GM19324 (cell line): ENCODE data around the gene COL7A1.

ENCODE experiments used
- ATAC-seq: cut with Tn5 transposase; IDR thresholded peaks from one replicate; pipeline ENCODE4 v1.9.1; 2021; ENCODE audit warnings: mild to moderate bottlenecking, moderate library complexity; ENCODE audit not compliant: unreplicated experiment, low FRiP score

COL7A1 gene

DNA sequence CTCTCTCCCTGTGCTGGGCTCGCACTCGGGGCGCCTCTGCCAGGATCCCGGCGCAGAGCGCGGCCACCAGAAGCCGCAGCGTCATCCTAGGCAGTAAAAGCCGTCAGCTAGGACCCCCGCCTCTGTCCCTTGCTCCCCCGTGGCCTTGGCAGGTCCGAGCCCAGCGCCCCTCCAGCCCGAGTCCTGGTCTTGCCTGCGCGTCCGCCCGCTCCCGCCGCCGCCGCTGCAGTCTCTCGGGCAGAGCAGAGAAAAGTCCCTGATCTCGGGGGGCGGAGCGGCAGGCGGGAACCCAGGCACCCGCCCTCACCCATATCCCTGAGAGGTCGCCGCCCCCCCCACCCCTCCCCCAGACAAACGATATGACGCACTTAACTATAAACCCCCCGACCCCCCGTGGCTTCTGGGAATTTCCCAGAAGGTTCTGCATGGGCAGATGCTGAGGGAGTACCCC, at the start of gene COL7A1:
COL7A1 (minus strand) TSS at position 255 of the 451 bp plus-strand sequence; CDS start at position 85, 170 bp downstream.
- ATAC-seq = no peak

GRCh38 chr3:48642605-48643004, 47.5 kb upstream of the COL7A1 start:
- no peak for ATAC-seq

- no peak for ATAC-seq
Observed at GRCh38 chr3:48641396-48641795, 46.3 kb upstream of the COL7A1 start.

DNA sequence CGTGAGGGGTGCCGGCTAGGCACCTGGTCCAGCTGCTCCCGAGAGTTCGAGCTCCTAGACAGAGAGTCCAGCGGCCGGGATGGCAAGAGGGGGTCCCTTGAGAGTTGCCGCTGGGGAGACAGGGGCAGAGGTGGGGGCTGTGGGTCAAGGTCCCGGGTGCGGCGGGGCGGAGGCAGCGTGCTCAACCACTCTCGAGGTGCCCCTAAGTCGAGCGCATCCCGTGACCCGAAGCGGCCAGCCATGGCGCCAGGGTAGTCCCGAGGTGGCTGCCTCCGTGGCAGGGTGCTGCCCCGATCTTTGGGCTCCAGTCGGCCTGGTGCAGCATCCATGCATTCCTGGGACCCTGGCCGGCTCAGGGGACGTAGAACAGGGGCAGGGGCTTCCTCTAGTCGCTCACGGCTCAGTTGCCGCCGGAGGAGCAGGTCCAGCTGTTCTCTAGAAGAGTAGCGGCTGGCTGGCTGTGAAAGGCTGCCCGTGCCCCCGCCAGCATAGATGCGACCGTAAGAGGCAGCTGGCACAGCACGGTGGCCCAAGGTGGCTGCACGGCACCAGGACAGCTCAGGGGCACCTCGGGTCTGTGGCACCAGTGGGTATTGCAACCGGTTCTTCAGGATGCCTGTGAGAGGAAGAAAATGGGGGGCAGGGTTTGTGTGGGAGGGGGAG, 44.9 kb upstream of the COL7A1 start:
- no peak for ATAC-seq

DNA sequence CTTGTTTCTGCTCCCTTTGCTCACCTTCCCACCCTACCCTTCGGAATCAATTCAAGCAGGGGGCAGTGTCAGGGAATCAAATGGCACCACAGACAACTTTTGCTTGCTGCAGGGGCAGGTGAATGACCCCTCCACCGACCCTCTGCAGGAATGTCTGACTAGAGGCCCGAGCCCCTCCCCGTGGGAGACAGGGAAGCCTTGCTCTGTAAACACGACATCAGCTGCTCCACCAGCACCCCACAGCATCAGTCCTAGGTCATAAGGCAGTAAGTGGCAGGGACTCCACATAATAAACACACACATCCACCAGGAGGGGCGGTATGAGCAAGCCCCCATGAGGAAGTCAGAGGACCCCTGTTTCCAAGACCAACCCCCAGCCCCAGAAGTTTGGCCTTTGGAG, 42.2 kb upstream of the COL7A1 start:
- ATAC-seq = no peak

GRCh38 chr3:48636149-48636655, 41.1 kb upstream of the COL7A1 start:
- no peak for ATAC-seq

GRCh38 chr3:48635222-48636021, 40.3 kb upstream of the COL7A1 start, which contains the start of gene SLC26A6:
SLC26A6 (minus strand) TSS chr3:48635461; CDS start chr3:48635393, 68 bp downstream.
- ATAC-seq = peak; percentile 88

DNA sequence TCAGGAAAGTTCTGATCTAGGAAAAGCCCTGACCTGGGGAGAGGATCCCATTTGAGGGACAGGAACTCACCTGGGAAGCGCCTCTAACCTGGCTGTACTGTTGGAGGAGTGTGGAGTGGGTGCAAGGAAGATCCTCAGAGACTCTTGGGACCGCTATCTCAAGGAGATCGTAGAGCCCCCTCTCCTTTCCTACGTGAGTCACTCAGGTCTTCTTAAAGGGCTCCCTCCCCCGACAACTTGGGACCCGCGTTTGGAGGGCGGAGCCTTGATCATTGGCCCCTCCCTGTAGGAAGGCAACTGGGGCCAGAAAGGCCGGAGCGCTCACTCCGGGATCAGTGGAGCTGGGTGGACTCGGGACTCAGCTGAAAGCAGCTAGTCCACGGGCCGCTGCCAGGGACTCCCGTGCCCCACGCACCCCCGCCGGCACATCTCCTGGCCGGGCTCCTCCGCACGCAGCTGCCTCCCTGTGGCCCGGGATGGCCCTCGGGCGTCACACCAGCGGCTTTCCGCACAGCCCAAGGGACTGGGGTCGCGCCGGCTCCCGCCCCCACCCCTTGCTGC, 39.6 kb upstream of the COL7A1 start:
- ATAC-seq = peak; percentile 3

DNA sequence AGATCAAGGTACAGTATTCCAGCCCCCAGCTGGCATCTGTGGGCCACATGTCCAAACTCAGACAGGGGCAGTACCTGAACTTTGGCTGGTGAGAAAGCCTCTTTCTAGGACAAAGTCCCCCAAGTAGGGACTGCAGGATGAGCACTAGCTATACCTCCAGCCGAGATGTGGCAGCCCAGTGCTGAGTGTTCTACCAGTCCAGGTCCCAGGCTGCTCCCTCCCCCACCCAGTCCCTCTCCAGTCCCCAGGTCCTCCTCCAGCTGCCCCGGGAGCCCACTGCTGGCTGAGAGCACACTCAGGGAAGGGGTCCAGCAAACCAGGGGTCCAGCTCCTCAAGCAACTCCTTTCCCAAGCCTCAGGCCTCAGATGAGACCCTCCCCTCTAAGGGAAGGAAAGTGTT, 38.6 kb upstream of the COL7A1 start:
- no peak for ATAC-seq

DNA sequence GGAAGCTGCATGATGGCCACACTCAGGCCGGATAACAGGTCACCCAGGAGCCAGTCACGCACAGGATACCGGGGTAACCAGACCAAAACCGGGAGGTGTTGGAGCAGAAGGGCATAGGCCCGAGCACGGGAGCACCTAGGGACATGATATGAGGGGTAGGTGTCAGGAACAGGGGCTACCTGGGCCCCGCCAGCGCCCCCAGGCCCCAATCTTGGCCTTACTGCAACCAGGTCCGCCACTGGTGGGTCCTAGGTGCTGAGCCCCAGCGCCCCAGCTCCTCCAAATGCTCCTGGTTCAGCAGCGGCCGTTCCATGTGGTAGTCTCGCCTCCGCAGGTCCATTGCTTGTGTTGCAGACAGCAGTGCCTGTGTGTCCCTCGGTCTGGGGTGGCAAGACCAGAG, 38.1 kb upstream of the COL7A1 start:
- no peak for ATAC-seq

- no peak for ATAC-seq
Observed at GRCh38 chr3:48631516-48632448, 36.7 kb upstream of the COL7A1 start.

- ATAC-seq = no peak
Observed at GRCh38 chr3:48630833-48631232, 35.7 kb upstream of the COL7A1 start.

- no peak for ATAC-seq
Observed at GRCh38 chr3:48630407-48630806, 35.3 kb upstream of the COL7A1 start.

DNA sequence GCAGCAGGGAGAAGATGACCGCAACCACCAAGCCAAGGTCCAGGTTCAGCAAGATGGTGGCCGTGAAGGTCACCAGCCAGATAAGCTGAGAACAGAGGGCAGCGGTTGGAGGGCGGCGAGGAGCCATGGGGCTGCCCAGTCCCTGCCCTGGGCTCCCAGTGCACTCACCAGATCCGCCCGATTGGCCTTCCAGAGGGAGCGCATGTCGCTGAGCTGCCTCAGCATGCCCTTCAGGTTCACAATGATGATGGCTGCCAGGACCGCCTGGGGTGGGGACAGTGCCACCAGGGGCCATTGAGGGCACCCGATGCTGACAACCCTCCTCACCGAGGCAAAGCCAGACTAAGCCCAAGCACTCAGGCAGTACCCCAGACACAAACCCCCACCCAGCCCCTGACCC, 34.8 kb upstream of the COL7A1 start:
- no peak for ATAC-seq

GRCh38 chr3:48628277-48629017, 33.3 kb upstream of the COL7A1 start:
- no peak for ATAC-seq

- no peak for ATAC-seq
Observed at GRCh38 chr3:48625600-48625999, 30.5 kb upstream of the COL7A1 start.

- no peak for ATAC-seq
Observed at GRCh38 chr3:48624767-48625166, 29.6 kb upstream of the COL7A1 start.

- no peak for ATAC-seq
Observed at GRCh38 chr3:48623851-48624547, 28.9 kb upstream of the COL7A1 start.

DNA sequence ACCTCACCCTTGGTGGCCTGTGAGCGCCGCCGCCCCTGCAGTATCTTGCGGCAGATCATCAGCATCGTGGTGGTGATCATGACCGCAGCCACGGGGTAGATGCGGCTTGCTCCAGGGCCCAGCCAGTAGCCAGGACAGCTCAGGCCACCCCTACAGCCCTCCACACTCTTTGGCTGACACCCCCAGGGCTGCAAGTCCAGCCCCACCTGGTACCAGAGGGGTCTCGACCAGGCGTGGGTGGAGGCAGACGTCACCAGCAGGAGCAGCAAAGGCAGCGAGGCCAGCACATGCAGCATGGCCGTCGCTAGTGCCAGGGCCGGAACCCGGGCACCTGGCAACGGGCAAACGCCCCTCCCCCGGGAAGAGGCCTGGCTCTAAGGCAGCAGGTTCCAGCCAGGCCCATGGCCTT, 26.3 kb upstream of the COL7A1 start, which contains the start of gene TMEM89:
TMEM89 (minus strand) TSS at position 309 of the 409 bp plus-strand sequence; CDS start at position 296, 13 bp downstream.
- no peak for ATAC-seq
